K562 (cell line): ENCODE results near the gene ARHGAP23. TPM values are rescaled to one million over a fixed set of nuclear protein-coding genes. Genes with fewer than 3 reads are reported as not detected.

Experiments used
- CCNT2 ChIP-seq: IDR thresholded peaks from 2 replicates; pipeline ENCODE4 v1.6.1; 2011; ENCODE audit warnings: borderline replicate concordance, low read depth, mild to moderate bottlenecking, moderate library complexity, mixed read lengths, low read length; ENCODE audit not compliant: insufficient read length; ENCODE audit errors: extremely low read depth
- DIDO1 ChIP-seq: fragments of 450-650 bp; IDR thresholded peaks from 2 replicates; pipeline ENCODE4 v1.6.1; 2016; ENCODE audit warnings: low read depth, missing biosample characterization, missing genetic modification characterization
- IRF9 ChIP-seq: fragments of 450-650 bp; IDR thresholded peaks from 2 replicates; pipeline ENCODE4 v1.6.1; 2016; ENCODE audit warnings: missing biosample characterization, missing genetic modification characterization
- KDM1A ChIP-seq, 2 experiments: fragments of 450-650 bp; IDR thresholded peaks; 2 replicates each; pipeline ENCODE4 v1.6.1; 2016; ENCODE audit warnings: mild to moderate bottlenecking in 2 of 2
- MGA ChIP-seq: fragments of 450-650 bp; IDR thresholded peaks from 2 replicates; pipeline ENCODE4 v1.6.1; 2016; ENCODE audit warnings: mild to moderate bottlenecking, moderate library complexity
- SRSF3 ChIP-seq: fragments of 200-400 bp; formaldehyde crosslinking; IDR thresholded peaks from 2 replicates; pipeline ENCODE4 v1.6.1; 2016; ENCODE audit warnings: mild to moderate bottlenecking, low read length, moderate library complexity; ENCODE audit not compliant: insufficient read depth
- YY1 ChIP-seq, 3 experiments: IDR thresholded peaks; 2 replicates each; pipeline ENCODE4 v1.6.1; 2011; ENCODE audit warnings: low read length in 2 of 3, mild to moderate bottlenecking in 2 of 3, moderate library complexity in 2 of 3, borderline replicate concordance in 1 of 3, control low read depth in 1 of 3, low read depth in 1 of 3; ENCODE audit not compliant: insufficient read depth in 3 of 3, insufficient replicate concordance in 2 of 3, control insufficient read depth in 1 of 3, insufficient read length in 1 of 3; ENCODE audit errors: extremely low read depth in 1 of 3
- ZBED1 ChIP-seq: IDR thresholded peaks from 2 replicates; pipeline ENCODE4 v1.6.1; 2014
- ZNF280B ChIP-seq: fragments of 250-450 bp; sonication (Bioruptor Pico); IDR thresholded peaks from 2 replicates; pipeline ENCODE4 v1.5.1; 2021; ENCODE audit warnings: mild to moderate bottlenecking
- ZNF431 ChIP-seq: sonication (generic); formaldehyde crosslinking; IDR thresholded peaks from 2 replicates; pipeline ENCODE4 v1.8.0; 2022; ENCODE audit warnings: mild to moderate bottlenecking, missing genetic modification reagents
- ZNF444 ChIP-seq: fragments of 250-450 bp; sonication (Bioruptor Pico); IDR thresholded peaks from 2 replicates; pipeline ENCODE4 v1.4.0; 2020; ENCODE audit warnings: mild to moderate bottlenecking, moderate library complexity
- polyA plus RNA-seq, 8 experiments: library from polyadenylated mRNA; depleted of rRNA in 4 of 8; stranded (reverse) in 5 of 8; unstranded in 3 of 8; fragments of >200 nt; fragmentation: Nextera tagmentation in 2 of 8; fragmentation: Illumina TruSeq in 1 of 8; extraction: Ambion mirVana in 2 of 8; extraction: Trizol in 1 of 8; gene quantifications; 2 replicates each; pipeline versions ENCODE4 v1.2.1 to v1.2.3, GENCODE V29; 2011 to 2014; ENCODE audit warnings: inconsistent platforms in 1 of 8, missing spikeins in 1 of 8
- total RNA-seq, 7 experiments: library from RNA; depleted of rRNA in 6 of 7; stranded (reverse); fragments of >200 nt in 6 of 7; fragmentation: Illumina TruSeq in 2 of 7; extraction: Trizol in 2 of 7; gene quantifications; 2 replicates each; pipeline versions ENCODE4 v1.2.1 to v1.2.3, GENCODE V29; 2011 to 2021; ENCODE audit warnings: low replicate concordance in 1 of 7

Gene ARHGAP23
- total and polyA plus RNA-seq, 9 of the 15 experiments (the other 6 are each of a cell fraction or from before 2014, with no cell fraction given), result 0.01 to 2.7 (median 0.70) TPM

GRCh38 chr17:38559051-38559879, 131.0 kb downstream of the ARHGAP23 start (continued):
- TF ChIP-seq MGA (no peak; the same call in 1 of the 2 replicates), KDM1A (IDR thresholded peaks at IDR 0.05) (no peak), ZBED1 (no peak), ZNF444 (CRISPR knock-in tag) (no peak), SRSF3 (0 out of 2 replicates have a peak, but pooled peaks have one; percentile 20), DIDO1 (tag) (no peak), ZNF431 (CRISPR knock-in tag) (no peak), CCNT2 (no peak), IRF9 (tag) (no peak; the same call in 1 of the 2 replicates), YY1 (IDR thresholded peaks at IDR 0.05; ENCODE audit: borderline replicate concordance in 1 of 3, control insufficient read depth in 1 of 3, extremely low read depth in 1 of 3, insufficient read depth in 3 of 3, insufficient read length in 1 of 3, insufficient replicate concordance in 2 of 3, low read depth in 1 of 3, low read length in 2 of 3) (peak in 1 of 3 experiments; percentile 18), ZNF280B (no peak)
